ENCODE measurements around the gene MAN2A1.

DNA sequence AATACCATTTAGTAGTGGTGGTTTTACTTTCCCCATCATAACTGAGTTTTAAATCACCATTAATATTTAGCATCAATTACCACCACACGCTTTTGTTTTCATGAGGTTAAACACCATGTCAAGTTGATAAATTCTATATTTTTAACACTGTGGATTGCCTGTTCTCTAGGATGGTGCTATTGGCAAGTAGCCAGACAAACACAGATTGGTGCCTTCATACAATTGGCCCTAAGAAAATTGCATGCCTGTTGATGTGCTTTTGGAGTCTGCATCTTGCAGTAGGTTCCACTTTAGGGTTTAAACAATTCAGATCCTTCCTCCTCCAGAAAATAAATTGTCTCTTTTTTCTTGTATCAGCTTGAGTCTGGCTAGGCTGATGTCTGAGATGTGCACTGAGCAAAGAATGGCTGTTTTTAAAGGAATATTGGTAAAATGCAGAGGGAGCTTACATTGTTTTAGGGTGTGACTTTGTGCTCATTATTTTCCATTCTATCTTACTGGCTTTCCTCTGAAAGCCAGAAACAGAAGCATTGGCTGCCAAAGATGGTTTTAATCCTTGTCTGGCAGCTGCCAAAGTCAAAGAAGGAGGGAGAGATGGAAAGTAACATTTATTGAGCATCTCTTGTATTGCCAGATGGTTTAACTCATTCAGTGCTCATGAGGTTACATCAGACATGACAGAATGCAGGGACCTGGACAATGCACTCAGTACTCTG lies 19.6 kb upstream of the MAN2A1 start:
- TF ChIP-seq POLR2A (IDR thresholded peaks at IDR 0.05) = no peak
- TF ChIP-seq, protein P1, sequence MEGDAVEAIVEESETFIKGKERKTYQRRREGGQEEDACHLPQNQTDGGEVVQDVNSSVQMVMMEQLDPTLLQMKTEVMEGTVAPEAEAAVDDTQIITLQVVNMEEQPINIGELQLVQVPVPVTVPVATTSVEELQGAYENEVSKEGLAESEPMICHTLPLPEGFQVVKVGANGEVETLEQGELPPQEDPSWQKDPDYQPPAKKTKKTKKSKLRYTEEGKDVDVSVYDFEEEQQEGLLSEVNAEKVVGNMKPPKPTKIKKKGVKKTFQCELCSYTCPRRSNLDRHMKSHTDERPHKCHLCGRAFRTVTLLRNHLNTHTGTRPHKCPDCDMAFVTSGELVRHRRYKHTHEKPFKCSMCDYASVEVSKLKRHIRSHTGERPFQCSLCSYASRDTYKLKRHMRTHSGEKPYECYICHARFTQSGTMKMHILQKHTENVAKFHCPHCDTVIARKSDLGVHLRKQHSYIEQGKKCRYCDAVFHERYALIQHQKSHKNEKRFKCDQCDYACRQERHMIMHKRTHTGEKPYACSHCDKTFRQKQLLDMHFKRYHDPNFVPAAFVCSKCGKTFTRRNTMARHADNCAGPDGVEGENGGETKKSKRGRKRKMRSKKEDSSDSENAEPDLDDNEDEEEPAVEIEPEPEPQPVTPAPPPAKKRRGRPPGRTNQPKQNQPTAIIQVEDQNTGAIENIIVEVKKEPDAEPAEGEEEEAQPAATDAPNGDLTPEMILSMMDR (IDR thresholded peaks at IDR 0.05) = no peak
